HuH-7.5 (cell line): ENCODE results near the gene AUTS2.
"Not testable (repeated sequence)": the region's sequence is repeated elsewhere in the genome, so short reads cannot be mapped to it uniquely, and the experiment has no call there.

ENCODE experiments used
- DNase-seq: peaks from one replicate; pipeline ENCODE4 v3.0.0; 2011; ENCODE audit warnings: low spot score

The AUTS2 gene

GRCh38 chr7:70720191-70720873 is 1122.1 kb downstream of the AUTS2 start:
- DNase-seq, result no peak

DNA sequence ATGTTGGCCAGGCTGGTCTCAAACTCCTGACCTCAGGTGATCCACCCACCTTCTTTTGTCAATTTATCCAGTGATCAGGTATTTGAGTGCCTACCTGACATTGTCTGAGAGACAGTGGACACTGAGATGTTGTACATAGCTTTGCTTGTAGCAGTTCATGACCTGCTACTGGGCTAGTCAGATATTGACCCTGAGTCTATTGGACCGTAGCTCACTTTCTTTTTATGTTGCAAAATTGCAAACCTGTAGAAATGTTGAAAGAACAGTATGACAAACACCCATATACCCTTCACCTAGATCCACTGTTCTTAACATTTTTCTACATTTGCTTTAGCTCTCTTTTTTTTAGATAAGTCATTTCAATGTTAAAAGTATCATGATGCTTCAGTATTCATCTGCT is 1123.2 kb downstream of the AUTS2 start:
- DNase-seq, result no peak

- DNase-seq, result no peak
These were observed 1125.1 kb downstream of the AUTS2 start for GRCh38 chr7:70723339-70723738.

GRCh38 chr7:70725448-70725847 is 1127.2 kb downstream of the AUTS2 start:
- no peak for DNase-seq

DNA sequence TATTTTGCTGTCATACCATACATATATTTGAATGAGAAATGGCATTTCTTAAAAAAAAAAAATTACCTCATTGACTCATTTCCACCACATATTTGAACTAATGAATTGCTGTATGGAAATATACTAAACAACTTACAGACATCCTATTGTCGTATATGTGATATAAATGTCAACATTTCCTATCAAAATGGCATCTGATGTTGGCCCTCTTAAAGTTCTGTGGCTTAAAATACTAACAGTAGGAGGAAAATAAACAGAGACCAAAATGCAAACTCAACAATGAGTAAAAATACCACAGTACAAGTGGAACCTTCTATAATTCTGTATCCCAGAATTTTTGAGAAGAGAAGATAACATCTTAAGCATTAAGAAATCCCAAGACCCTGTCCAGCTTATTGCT is 1128.0 kb downstream of the AUTS2 start:
- no peak for DNase-seq

DNA sequence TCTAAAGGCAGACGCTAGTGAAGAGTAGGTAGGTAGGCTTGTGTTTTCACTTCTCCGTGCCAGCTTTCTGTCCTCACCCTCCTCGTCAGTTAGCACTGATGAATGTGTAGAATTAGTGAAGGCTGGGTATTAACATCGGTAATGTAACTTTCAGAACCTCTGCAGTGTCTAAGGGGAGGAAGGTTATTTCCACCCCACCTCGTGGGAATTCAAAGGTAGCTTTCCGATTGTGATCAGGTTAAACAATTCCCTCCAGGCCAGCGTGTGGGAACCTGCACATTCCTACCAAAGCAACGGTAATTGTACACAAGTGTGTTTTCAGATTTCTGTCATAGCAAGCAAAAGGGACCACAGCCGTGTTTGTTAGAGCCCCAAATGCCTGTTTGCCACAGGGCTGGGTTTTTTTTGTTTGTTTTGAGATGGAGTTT is 1128.7 kb downstream of the AUTS2 start:
- DNase-seq, result no peak

DNA sequence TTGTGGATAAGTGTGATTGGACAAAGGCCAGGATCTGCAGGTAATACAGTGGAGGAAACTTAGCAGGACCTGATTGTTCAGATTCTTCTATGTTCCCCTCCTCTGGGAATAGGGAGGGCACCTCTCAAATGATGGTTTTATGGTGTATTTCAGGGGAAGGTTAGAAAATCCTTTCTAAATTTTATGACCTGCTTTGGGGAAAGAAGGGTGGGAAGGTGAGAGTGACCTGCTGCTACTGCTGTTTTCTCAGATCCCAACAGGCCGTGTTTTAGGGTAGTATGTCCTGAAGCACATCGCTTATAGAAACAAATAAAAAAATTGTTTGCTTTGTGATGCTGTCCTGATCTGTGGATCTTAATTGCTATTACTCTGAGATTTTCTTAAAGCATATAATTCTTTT is 1129.6 kb downstream of the AUTS2 start:
- no peak for DNase-seq

- DNase-seq, result no peak
These were observed 1130.7 kb downstream of the AUTS2 start for GRCh38 chr7:70728872-70729552.

DNA sequence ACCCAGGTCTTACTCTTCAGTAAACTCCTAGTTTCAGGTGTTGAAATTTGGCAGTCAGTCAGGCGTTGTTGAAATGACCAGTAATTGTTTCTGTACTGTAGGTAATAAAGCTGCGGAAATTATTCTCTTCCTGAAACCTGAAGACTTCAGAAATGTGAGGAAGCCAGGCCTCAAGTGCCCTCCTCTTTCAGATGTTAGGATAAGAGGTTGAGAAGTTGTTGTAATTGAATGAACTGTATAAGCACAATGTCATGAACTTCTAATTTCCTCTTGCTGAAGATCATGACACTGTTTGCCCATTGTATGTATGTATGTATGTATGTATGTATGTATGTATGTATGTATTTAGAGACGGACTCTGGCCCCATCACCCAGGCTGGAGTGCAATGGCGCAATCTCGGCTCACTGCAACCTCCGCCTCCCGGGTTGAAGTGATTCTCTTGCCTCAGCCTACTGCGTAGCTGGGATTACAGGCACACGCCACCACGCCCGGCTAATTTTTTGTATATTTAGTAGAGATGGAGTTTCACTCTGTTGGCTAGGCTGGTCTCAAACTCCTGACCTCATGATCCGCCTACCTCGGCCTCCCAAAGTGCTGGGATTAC is 1131.4 kb downstream of the AUTS2 start:
- DNase-seq, result not testable (repeated sequence)

DNA sequence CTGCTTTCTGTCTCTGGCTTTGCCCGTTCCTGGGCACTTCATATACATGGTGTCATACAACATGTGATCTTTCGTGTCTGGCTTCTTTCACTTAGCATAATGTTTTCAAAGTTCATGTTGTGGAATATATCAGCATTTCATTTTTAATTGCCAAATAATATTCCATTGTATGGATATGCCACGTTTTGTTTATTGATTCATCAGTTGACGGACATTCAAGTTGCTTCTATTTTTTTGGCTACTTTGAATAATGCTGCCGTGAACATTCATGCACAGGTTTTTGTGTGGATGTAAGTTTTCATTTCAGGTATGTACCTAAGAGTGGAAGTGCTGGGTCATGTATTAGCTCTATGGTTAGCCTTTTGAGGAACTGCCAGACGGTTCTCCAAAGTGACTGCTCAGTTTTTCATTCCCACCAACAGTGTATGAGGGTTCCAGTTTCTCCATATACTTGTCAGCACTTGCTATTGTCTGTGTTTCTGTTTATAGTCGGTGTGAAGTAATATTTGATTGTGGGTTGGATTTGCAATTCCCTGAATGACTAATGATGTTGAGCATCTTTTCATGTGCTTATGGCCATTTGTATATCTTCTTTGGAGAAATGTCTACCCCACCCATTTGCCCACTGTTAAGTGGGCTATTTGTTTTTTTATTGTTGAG is 1132.3 kb downstream of the AUTS2 start:
- no peak for DNase-seq

- DNase-seq, result no peak
These were observed 1134.8 kb downstream of the AUTS2 start for GRCh38 chr7:70733090-70733489.

- no peak for DNase-seq
These were observed 1136.1 kb downstream of the AUTS2 start for GRCh38 chr7:70734411-70734810.

- no peak for DNase-seq
These were observed 1137.0 kb downstream of the AUTS2 start for GRCh38 chr7:70735313-70735712.

GRCh38 chr7:70736715-70737460 is 1138.6 kb downstream of the AUTS2 start:
- no peak for DNase-seq

DNA sequence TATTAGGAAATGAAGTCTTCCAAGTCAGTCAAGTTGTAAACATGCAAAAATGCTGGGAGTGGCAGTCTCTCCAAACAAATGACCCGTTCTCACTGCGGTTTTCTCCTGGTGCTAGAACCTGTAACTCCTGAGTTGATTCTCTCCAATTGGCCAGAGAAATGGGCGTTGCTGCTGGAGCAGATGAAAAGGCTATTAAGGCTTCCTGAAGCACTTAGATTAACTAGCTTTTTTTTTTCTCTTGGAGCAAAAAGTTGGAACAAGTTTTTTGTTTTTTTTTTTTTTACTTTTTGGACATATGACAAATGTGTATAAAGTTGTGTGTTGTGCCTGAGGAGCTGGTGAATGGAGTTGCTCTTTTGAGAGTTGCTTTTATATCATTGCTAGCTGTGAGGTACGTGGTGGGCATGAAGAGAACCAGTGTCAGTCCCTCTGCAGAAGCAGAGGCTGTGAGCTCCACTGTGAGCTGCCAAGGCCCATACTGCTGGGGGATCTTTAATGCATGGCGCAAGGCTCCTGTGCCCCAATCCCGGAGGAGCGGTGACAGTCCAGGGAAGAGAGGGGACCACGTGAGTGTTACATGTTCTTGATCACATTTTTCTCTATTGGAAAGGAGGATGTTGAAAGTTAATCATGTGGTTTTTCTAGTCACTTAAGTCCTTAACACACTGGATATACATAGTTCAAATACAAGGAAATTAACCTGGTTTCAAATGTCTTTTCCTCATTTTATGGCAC is 1140.0 kb downstream of the AUTS2 start:
- DNase-seq, result no peak

- no peak for DNase-seq
These were observed 1141.5 kb downstream of the AUTS2 start for GRCh38 chr7:70739646-70740210.

GRCh38 chr7:70741666-70742065 is 1143.4 kb downstream of the AUTS2 start:
- no peak for DNase-seq

- DNase-seq, result no peak
These were observed 1145.5 kb downstream of the AUTS2 start for GRCh38 chr7:70743531-70744325.

GRCh38 chr7:70744492-70744891 is 1146.2 kb downstream of the AUTS2 start:
- no peak for DNase-seq

DNA sequence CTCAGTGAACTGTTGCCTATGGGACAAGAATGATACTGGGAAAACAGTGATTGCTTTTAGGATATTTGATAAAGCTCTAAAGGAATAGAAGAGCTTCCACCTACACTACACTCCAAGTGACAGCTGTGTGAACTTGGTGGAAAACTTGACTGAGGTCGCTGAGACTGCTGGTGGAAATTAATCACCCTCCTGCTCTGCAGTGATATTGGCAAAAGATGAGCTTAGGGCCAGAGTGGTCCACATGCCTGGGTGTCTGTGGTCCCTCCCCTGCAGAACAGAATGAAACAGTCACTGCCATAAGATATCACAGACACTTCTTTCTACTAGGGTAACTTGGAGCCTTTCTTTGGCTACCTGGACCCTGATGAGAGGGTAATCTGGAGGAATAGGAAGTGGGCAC is 1151.6 kb downstream of the AUTS2 start:
- no peak for DNase-seq
